Neuronal stem cell (in vitro differentiated cells): ENCODE measurements around the gene KBTBD3.

ENCODE experiments used
- DNase-seq: peaks from one replicate; pipeline ENCODE4 v3.0.0-alpha.2; 2013; ENCODE audit warnings: low spot score
- H2AFZ ChIP-seq: one replicate; pipeline ENCODE4 v1.6.1; 2013; ENCODE audit warnings: mild to moderate bottlenecking, low read length, inconsistent platforms
- H2AK5ac ChIP-seq: 2 replicates; pipeline ENCODE4 v1.6.1; 2013; ENCODE audit warnings: low read depth, mild to moderate bottlenecking, inconsistent platforms, low read length, moderate library complexity, mixed read lengths
- H2BK120ac ChIP-seq: 2 replicates; pipeline ENCODE4 v1.6.1; 2013; ENCODE audit warnings: low read depth, mild to moderate bottlenecking, inconsistent platforms, low read length, moderate library complexity, mixed read lengths
- H2BK12ac ChIP-seq: one replicate; pipeline ENCODE4 v1.6.1; 2013; ENCODE audit warnings: low read length, inconsistent platforms
- H2BK15ac ChIP-seq: 2 replicates; pipeline ENCODE4 v1.6.1; 2013; ENCODE audit warnings: mild to moderate bottlenecking, low read length, inconsistent platforms, mixed read lengths
- H2BK5ac ChIP-seq: one replicate; pipeline ENCODE4 v1.6.1; 2013; ENCODE audit warnings: inconsistent platforms, mild to moderate bottlenecking, low read length, moderate library complexity
- H3K14ac ChIP-seq: one replicate; pipeline ENCODE4 v1.6.1; 2013; ENCODE audit warnings: low read length, inconsistent platforms
- H3K18ac ChIP-seq: 2 replicates; pipeline ENCODE4 v1.6.1; 2013; ENCODE audit warnings: low read length, inconsistent platforms
- H3K23ac ChIP-seq: 2 replicates; pipeline ENCODE4 v1.6.1; 2013; ENCODE audit warnings: low read depth, mild to moderate bottlenecking, mixed read lengths, low read length, inconsistent platforms; ENCODE audit not compliant: poor library complexity
- H3K27ac ChIP-seq: replicated peaks from 3 replicates; pipeline ENCODE4 v1.5.1; 2013; ENCODE audit warnings: low read length, inconsistent platforms
- H3K27me3 ChIP-seq, 3 experiments: 2 replicates each; pipeline ENCODE4 v1.6.1; 2013; ENCODE audit warnings: low read length in 3 of 3, mild to moderate bottlenecking in 2 of 3, inconsistent platforms in 1 of 3, low read depth in 1 of 3, mixed read lengths in 1 of 3, moderate library complexity in 1 of 3; ENCODE audit not compliant: control insufficient read depth in 3 of 3, insufficient read depth in 3 of 3
- H3K36me3 ChIP-seq, 2 donors: replicated peaks in 1 of 2; 2 replicates each; pipeline ENCODE4 v1.6.1; 2013; ENCODE audit warnings: low read length in 2 of 2; ENCODE audit not compliant: control insufficient read depth in 2 of 2, insufficient read depth in 2 of 2
- H3K4ac ChIP-seq: 2 replicates; pipeline ENCODE4 v1.6.1; 2013; ENCODE audit warnings: inconsistent platforms, mild to moderate bottlenecking, low read length, moderate library complexity
- H3K4me1 ChIP-seq, 2 donors: 1 replicate in 1 of 2; 2 replicates in 1 of 2; pipeline ENCODE4 v1.6.1; 2013; ENCODE audit warnings: low read length in 2 of 2, low read depth in 1 of 2; ENCODE audit not compliant: control insufficient read depth in 2 of 2, insufficient read depth in 1 of 2
- H3K4me2 ChIP-seq: one replicate; pipeline ENCODE4 v1.6.1; 2013; ENCODE audit warnings: mild to moderate bottlenecking, low read length, inconsistent platforms; ENCODE audit not compliant: insufficient read depth, poor library complexity, severe bottlenecking
- H3K4me3 ChIP-seq, 2 donors: 2 replicates each; pipeline ENCODE4 v1.5.1; 2013; ENCODE audit warnings: low read length in 2 of 2, mild to moderate bottlenecking in 2 of 2, inconsistent platforms in 1 of 2, moderate library complexity in 1 of 2
- H3K79me1 ChIP-seq: one replicate; pipeline ENCODE4 v1.6.1; 2013; ENCODE audit warnings: low read depth, mild to moderate bottlenecking, inconsistent platforms, low read length, moderate library complexity
- H3K9ac ChIP-seq: one replicate; pipeline ENCODE4 v1.6.1; 2013; ENCODE audit warnings: mild to moderate bottlenecking, low read depth, low read length, inconsistent platforms; ENCODE audit not compliant: poor library complexity
- H3K9me3 ChIP-seq, 2 donors: replicated peaks in 1 of 2; 2 replicates each; pipeline versions ENCODE3 to v1.6.1; 2013; ENCODE audit warnings: low read length in 2 of 2, mild to moderate bottlenecking in 2 of 2, inconsistent platforms in 1 of 2, low read depth in 1 of 2, mixed read lengths in 1 of 2, moderate library complexity in 1 of 2; ENCODE audit not compliant: control insufficient read depth in 2 of 2, insufficient read depth in 1 of 2
- H4K8ac ChIP-seq: one replicate; pipeline ENCODE4 v1.6.1; 2013; ENCODE audit warnings: low read depth, mild to moderate bottlenecking, inconsistent platforms, low read length, moderate library complexity
- H4K91ac ChIP-seq: one replicate; pipeline ENCODE4 v1.6.1; 2013; ENCODE audit warnings: low read length, low read depth, mild to moderate bottlenecking, inconsistent platforms; ENCODE audit not compliant: poor library complexity
- WGBS, 2 donors: extraction: QIAGEN DNeasy Blood & Tissue Kit; methylation state at CpG; one replicate each; pipeline ENCODE4 v1.1.7; 2013; ENCODE audit warnings: missing lambda C conversion rate in 2 of 2, mixed read lengths in 1 of 2; ENCODE audit not compliant: insufficient read length in 2 of 2, insufficient replicate concordance in 1 of 2; ENCODE audit errors: extremely low coverage in 2 of 2; 5-methylcytosine and 5-hydroxymethylcytosine counted together

The KBTBD3 gene

DNA sequence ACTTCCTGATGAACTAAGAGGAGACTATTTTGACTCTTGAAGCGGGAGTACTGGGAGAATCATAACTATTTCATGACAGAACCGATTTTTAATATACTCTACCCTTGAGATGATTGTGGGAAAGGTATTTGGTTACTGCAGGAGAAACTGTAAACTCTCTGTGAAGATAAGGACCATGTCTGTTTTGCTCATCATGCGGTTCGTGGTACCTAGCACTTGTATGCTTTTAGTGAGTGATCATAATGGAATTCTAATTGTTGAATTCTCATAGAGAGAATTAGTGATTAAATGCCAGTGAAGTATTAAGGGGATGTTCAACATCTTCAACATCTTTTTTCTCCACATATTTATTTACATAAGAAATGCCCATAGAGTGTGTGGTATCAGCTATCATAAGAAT lies 11.7 kb upstream of the KBTBD3 start:
- Histone ChIP-seq H3K4me1 (no peaks in the 10 kb centered on the region), H4K8ac (no peak overlapping the region), H3K23ac (no peak overlapping the region), H2BK120ac (no peak overlapping the region), H3K9ac (no peak overlapping the region), H3K14ac (no peak overlapping the region), H3K9me3 (peaks cover 0 to 9% of the 10 kb centered on the region in 2 donors), H2BK12ac (no peak overlapping the region), H3K36me3 (peaks cover 9 to 98% of the 10 kb centered on the region in 2 donors), H4K91ac (no peak overlapping the region), H3K4me2 (no peak overlapping the region), H3K79me1 (no peaks in the 10 kb centered on the region), H3K18ac (no peak overlapping the region), H2AFZ (no peak overlapping the region), H2AK5ac (no peak overlapping the region), H3K27me3 (no peaks in the 10 kb centered on the region), H3K4ac (no peak overlapping the region), H3K27ac (no peak overlapping the region), H2BK15ac (no peak overlapping the region), H2BK5ac (no peak overlapping the region), H3K4me3 (no peak overlapping the region)
- no peak for DNase-seq
- WGBS, 2 donors, result no CpG with 5 or more reads among the region's 4 CpGs

DNA sequence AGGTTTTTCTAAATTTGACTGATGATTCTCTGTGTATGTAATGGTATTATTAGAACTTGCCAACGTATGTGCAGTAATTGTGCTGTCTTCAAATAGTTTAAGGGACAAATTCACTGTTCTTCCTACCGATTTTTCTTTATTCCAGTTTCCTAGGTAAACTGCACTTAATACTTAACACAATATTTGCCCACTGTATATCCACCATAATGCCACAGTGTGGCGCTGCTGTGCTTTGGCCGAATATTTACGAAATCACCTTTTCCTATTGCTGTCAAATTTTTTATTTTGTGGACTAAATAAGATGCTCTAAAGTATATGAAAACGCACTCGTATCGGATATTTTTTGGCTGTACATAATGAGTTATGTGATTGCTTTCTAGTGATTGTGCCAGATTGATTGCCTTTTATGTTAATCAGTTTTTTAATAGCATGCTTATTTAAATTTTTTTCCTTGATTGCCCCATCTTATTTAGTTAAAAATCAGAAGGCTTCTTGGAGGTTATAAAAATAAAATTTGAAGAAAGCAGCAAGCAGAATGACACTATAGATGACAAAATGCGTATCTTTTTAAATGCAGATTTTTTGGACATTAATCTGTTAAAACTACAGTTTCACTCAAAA lies 10.8 kb upstream of the KBTBD3 start:
- WGBS, 2 donors, result no CpG with 5 or more reads among the region's 9 CpGs
- Histone ChIP-seq H2AK5ac (no peak overlapping the region), H3K4me2 (no peak overlapping the region), H2BK12ac (no peak overlapping the region), H3K23ac (no peak overlapping the region), H4K8ac (no peak overlapping the region), H3K4me1 (no peaks in the 10 kb centered on the region), H3K14ac (no peak overlapping the region), H3K27ac (no peak overlapping the region), H3K36me3 (peaks cover 8 to 98% of the 10 kb centered on the region in 2 donors), H2BK120ac (no peak overlapping the region), H2AFZ (no peak overlapping the region), H2BK5ac (no peak overlapping the region), H4K91ac (no peak overlapping the region), H3K27me3 (no peaks in the 10 kb centered on the region), H3K79me1 (no peaks in the 10 kb centered on the region), H3K18ac (no peak overlapping the region), H3K4ac (no peak overlapping the region), H2BK15ac (no peak overlapping the region), H3K9ac (no peak overlapping the region), H3K4me3 (no peak overlapping the region), H3K9me3 (peaks cover 0 to 9% of the 10 kb centered on the region in 2 donors)
- peak; percentile 40 for DNase-seq

DNA sequence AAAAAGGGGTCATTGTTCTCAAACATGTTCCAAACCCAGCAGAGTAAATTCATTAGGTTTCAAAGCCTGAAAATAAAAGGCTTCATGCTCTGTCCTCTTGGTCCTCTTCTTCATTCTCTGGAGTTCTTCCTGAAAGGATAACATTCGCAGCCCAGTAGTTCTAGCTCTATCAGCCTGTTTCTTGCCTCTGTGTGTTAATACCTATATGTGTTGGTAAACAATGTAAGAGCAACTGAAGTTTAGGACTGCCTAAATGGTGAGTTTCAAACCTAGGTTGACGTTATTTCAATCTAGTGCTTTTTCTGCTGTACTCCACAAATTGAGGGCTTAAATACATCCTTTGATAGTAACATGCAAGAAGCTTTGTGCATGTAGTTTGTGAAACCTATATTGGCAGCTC lies 9.7 kb upstream of the KBTBD3 start:
- no peak for DNase-seq
- H3K23ac ChIP-seq, result no peak overlapping the region
- no peak overlapping the region for H3K4ac ChIP-seq
- no peak overlapping the region for H3K18ac ChIP-seq
- no peak overlapping the region for H3K27ac ChIP-seq
- H2BK15ac ChIP-seq, result no peak overlapping the region
- no peak overlapping the region for H2AK5ac ChIP-seq
- no peak overlapping the region for H2BK120ac ChIP-seq
- H3K14ac ChIP-seq, result no peak overlapping the region
- H3K79me1 ChIP-seq, result no peaks in the 10 kb centered on the region
- no peak overlapping the region for H2BK12ac ChIP-seq
- peaks cover 2 to 98% of the 10 kb centered on the region in 2 donors for H3K36me3 ChIP-seq
- no peak overlapping the region for H2AFZ ChIP-seq
- H3K9ac ChIP-seq, result no peak overlapping the region
- H2BK5ac ChIP-seq, result no peak overlapping the region
- H3K4me3 ChIP-seq, result no peak overlapping the region
- H3K27me3 ChIP-seq, result no peaks in the 10 kb centered on the region
- H4K91ac ChIP-seq, result no peak overlapping the region
- no peaks in the 10 kb centered on the region for H3K4me1 ChIP-seq
- H3K4me2 ChIP-seq, result no peak overlapping the region
- H4K8ac ChIP-seq, result no peak overlapping the region
- WGBS, 2 donors, result no CpG with 5 or more reads among the region's 2 CpGs
- H3K9me3 ChIP-seq, result peaks cover 0 to 12% of the 10 kb centered on the region in 2 donors

DNA sequence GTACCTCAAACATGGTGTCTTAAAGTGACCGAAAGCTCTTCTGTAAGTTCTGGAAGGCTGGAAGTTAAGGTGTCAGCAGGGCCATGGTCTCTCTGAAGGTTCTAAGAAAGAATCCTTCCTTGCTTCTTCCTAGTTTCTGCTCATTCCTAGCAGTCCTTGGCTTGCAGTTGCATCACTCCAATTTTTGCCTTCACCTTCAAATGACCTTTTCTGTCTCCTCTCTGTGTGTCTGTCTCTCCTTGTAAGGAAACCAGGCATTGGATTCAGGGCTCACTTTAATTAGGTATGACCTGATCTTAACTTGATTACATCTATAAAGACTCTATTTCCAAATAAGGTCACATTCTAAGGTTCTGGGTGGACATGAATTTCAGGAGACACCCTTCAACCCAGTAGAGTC lies 9.0 kb upstream of the KBTBD3 start:
- Histone ChIP-seq H2BK15ac (no peak overlapping the region), H3K4me1 (no peaks in the 10 kb centered on the region), H3K9ac (no peak overlapping the region), H2BK5ac (no peak overlapping the region), H3K36me3 (peaks cover 1 to 96% of the 10 kb centered on the region in 2 donors), H4K91ac (no peak overlapping the region), H2BK12ac (no peak overlapping the region), H3K9me3 (peaks cover 0 to 12% of the 10 kb centered on the region in 2 donors), H3K18ac (no peak overlapping the region), H3K14ac (no peak overlapping the region), H4K8ac (no peak overlapping the region), H3K27me3 (no peaks in the 10 kb centered on the region), H2AFZ (no peak overlapping the region), H3K4me3 (no peak overlapping the region), H3K79me1 (no peaks in the 10 kb centered on the region), H3K4ac (no peak overlapping the region), H3K23ac (no peak overlapping the region), H3K27ac (no peak overlapping the region), H2AK5ac (no peak overlapping the region), H2BK120ac (no peak overlapping the region), H3K4me2 (no peak overlapping the region)
- DNase-seq, result no peak
- WGBS, 2 donors, result no CpG with 5 or more reads among the region's 1 CpG
